Skeletal muscle satellite cell (primary cell): ENCODE data around the gene COPS3.
"Not testable (repeated sequence)": the region's sequence is repeated elsewhere in the genome, so short reads cannot be mapped to it uniquely, and the experiment has no call there.

ENCODE experiments used
- H3K27me3 ChIP-seq: 2 replicates; pipeline ENCODE4 v1.7.0; 2013; ENCODE audit warnings: low read length; ENCODE audit not compliant: control insufficient read depth, insufficient read depth
- H3K36me3 ChIP-seq: 2 replicates; pipeline ENCODE4 v1.7.0; 2013; ENCODE audit warnings: mild to moderate bottlenecking, control low read depth, low read length; ENCODE audit not compliant: insufficient read depth
- H3K4me1 ChIP-seq: 2 replicates; pipeline ENCODE4 v1.7.0; 2013; ENCODE audit warnings: low read length; ENCODE audit not compliant: control insufficient read depth, insufficient read depth
- H3K4me2 ChIP-seq: 2 replicates; pipeline ENCODE4 v1.7.0; 2013; ENCODE audit warnings: mild to moderate bottlenecking, low read length
- H3K4me3 ChIP-seq: 2 replicates; pipeline ENCODE4 v1.7.0; 2013; ENCODE audit warnings: low read length
- H3K9ac ChIP-seq: 2 replicates; pipeline ENCODE4 v1.7.0; 2013; ENCODE audit warnings: mild to moderate bottlenecking, low read depth, low read length, moderate library complexity
- H3K9me3 ChIP-seq: replicated peaks from 2 replicates; pipeline ENCODE4 v1.7.0; 2013; ENCODE audit warnings: mild to moderate bottlenecking, control low read depth, low read length

The COPS3 gene

GRCh38 chr17:17315142-17315821 is 34.2 kb upstream of the COPS3 start:
- Histone ChIP-seq H3K4me2 (no peak overlapping the region), H3K9ac (no peak overlapping the region), H3K27me3 (no peaks in the 10 kb centered on the region), H3K36me3 (no peaks in the 10 kb centered on the region), H3K9me3 (no peaks in the 10 kb centered on the region), H3K4me1 (no peaks in the 10 kb centered on the region), H3K4me3 (no peak overlapping the region)

- Histone ChIP-seq H3K36me3 (no peaks in the 10 kb centered on the region), H3K4me2 (no peak overlapping the region), H3K27me3 (no peaks in the 10 kb centered on the region), H3K4me3 (no peak overlapping the region), H3K9ac (no peak overlapping the region), H3K9me3 (no peaks in the 10 kb centered on the region), H3K4me1 (no peaks in the 10 kb centered on the region)
These were observed 33.5 kb upstream of the COPS3 start for GRCh38 chr17:17314501-17315071.

- Histone ChIP-seq H3K36me3 (no peaks in the 10 kb centered on the region), H3K4me2 (no peak overlapping the region), H3K27me3 (no peaks in the 10 kb centered on the region), H3K4me1 (no peaks in the 10 kb centered on the region), H3K4me3 (no peak overlapping the region), H3K9ac (no peak overlapping the region), H3K9me3 (no peaks in the 10 kb centered on the region)
These were observed 32.4 kb upstream of the COPS3 start for GRCh38 chr17:17313350-17313991.

GRCh38 chr17:17309356-17309755 is 28.3 kb upstream of the COPS3 start:
- H3K4me1 ChIP-seq: no peaks in the 10 kb centered on the region
- no peaks in the 10 kb centered on the region for H3K36me3 ChIP-seq
- no peak overlapping the region for H3K9ac ChIP-seq
- no peak overlapping the region for H3K4me3 ChIP-seq
- H3K27me3 ChIP-seq: no peaks in the 10 kb centered on the region
- H3K4me2 ChIP-seq: no peak overlapping the region
- no peaks in the 10 kb centered on the region for H3K9me3 ChIP-seq

GRCh38 chr17:17305281-17305801 is 24.3 kb upstream of the COPS3 start:
- no peak overlapping the region for H3K4me3 ChIP-seq
- no peaks in the 10 kb centered on the region for H3K36me3 ChIP-seq

GRCh38 chr17:17304521-17304985 is 23.5 kb upstream of the COPS3 start:
- no peak overlapping the region for H3K9ac ChIP-seq
- no peak overlapping the region for H3K4me3 ChIP-seq
- H3K36me3 ChIP-seq: no peaks in the 10 kb centered on the region
- H3K4me1 ChIP-seq: peaks cover 12% of the 10 kb centered on the region
- H3K9me3 ChIP-seq: no peaks in the 10 kb centered on the region
- no peaks in the 10 kb centered on the region for H3K27me3 ChIP-seq
- H3K4me2 ChIP-seq: no peak overlapping the region

More at GRCh38 chr17:17305281-17305801, 24.3 kb upstream of the COPS3 start:
- no peaks in the 10 kb centered on the region for H3K27me3 ChIP-seq
- no peaks in the 10 kb centered on the region for H3K9me3 ChIP-seq
- no peak overlapping the region for H3K4me2 ChIP-seq
- H3K9ac ChIP-seq: no peak overlapping the region
- H3K4me1 ChIP-seq: peaks cover 9% of the 10 kb centered on the region

GRCh38 chr17:17303847-17304490 is 22.9 kb upstream of the COPS3 start:
- Histone ChIP-seq H3K4me2 (peak overlapping the region; percentile 94), H3K9me3 (no peaks in the 10 kb centered on the region), H3K4me3 (peak overlapping the region; percentile 68), H3K36me3 (no peaks in the 10 kb centered on the region), H3K4me1 (peaks cover 12% of the 10 kb centered on the region), H3K27me3 (no peaks in the 10 kb centered on the region), H3K9ac (peak overlapping the region; percentile 75)

GRCh38 chr17:17303010-17303846 is 22.2 kb upstream of the COPS3 start, which contains the start of gene NT5M:
Gene NT5M, plus strand, starts transcription at chr17:17303373. Its CDS starts 178 bp downstream, at chr17:17303551.
- Histone ChIP-seq H3K36me3 (no peaks in the 10 kb centered on the region), H3K4me3 (peak within 1 kb of the TSS; percentile 68), H3K9me3 (no peaks in the 10 kb centered on the region), H3K9ac (peak within 1 kb of the TSS; percentile 75), H3K27me3 (no peaks in the 10 kb centered on the region), H3K4me1 (peaks cover 16% of the 10 kb centered on the region), H3K4me2 (peak within 1 kb of the TSS; percentile 94)

- H3K27me3 ChIP-seq, H3K4me2 ChIP-seq, H3K9me3 ChIP-seq, H3K9ac ChIP-seq, H3K36me3 ChIP-seq, H3K4me3 ChIP-seq: not testable (repeated sequence)
- peaks cover 30% of the 10 kb centered on the region for H3K4me1 ChIP-seq
These were observed 20.6 kb upstream of the COPS3 start for GRCh38 chr17:17301659-17302058.

GRCh38 chr17:17300624-17301568 is 19.9 kb upstream of the COPS3 start:
- Histone ChIP-seq H3K4me3 (peak overlapping the region; percentile 38), H3K36me3 (no peaks in the 10 kb centered on the region), H3K9ac (no peak overlapping the region), H3K4me2 (peak overlapping the region; percentile 70), H3K9me3 (no peaks in the 10 kb centered on the region), H3K27me3 (no peaks in the 10 kb centered on the region), H3K4me1 (peaks cover 35% of the 10 kb centered on the region)
